K562 (cell line): ENCODE measurements around the gene MYO16. TPM values are rescaled to one million over a fixed set of nuclear protein-coding genes. Genes with fewer than 3 reads are reported as not detected.

Experiments
- ATAC-seq: fragments of 200-7000 bp; cut with Tn5 transposase; 3 replicates; pipeline ENCODE4 v1.9.1; 2020; ENCODE audit warnings: moderate library complexity
- BruUV-seq: library from RNA; stranded (reverse); fragments of 400-500 nt; replicated peaks from 2 replicates; lab custom pipeline; 2021; lab: Mats Ljungman, UMichigan
- CTCF ChIA-PET: fragments of 300-600 bp; formaldehyde crosslinking; extraction: SDS; loops from one replicate; lab custom pipeline; 2021; ENCODE audit warnings: low intra/inter-chr PET ratio; lab: Yijun Ruan, JAX
- POLR2A ChIA-PET: fragments of 300-600, 350-650 bp; sonication (Branson Sonifier 250); formaldehyde crosslinking; extraction: SDS; loops from one replicate; lab custom pipeline; 2021; ENCODE audit warnings: antibody characterized with exemption, inconsistent platforms; lab: Yijun Ruan, JAX
- DNase-seq, 4 experiments: peaks; one replicate each; pipeline versions ENCODE4 v3.0.0 to v3.0.0-alpha.2; 2011 to 2018; ENCODE audit warnings: low spot score in 3 of 4, mixed read lengths in 3 of 4; ENCODE audit errors: extremely low read depth in 1 of 4
- FAIRE-seq: peaks from 2 replicates; lab custom pipeline; 2011; peaks lifted over from hg19 to GRCh38; lab: Jason Lieb, UNC
- H2AFZ ChIP-seq: 2 replicates; pipeline ENCODE4 v1.6.0; 2011; ENCODE audit warnings: low read depth, low read length, control low read depth, inconsistent platforms
- H3K27ac ChIP-seq: fragments of 200-600 bp; 3 replicates; pipeline ENCODE4 v1.8.0; 2011; ENCODE audit warnings: low read depth, mild to moderate bottlenecking, control low read depth, inconsistent platforms, low read length, moderate library complexity, mixed read lengths; ENCODE audit errors: extremely low read depth
- H3K27me3 ChIP-seq, 2 experiments: fragments of 300-600 bp in 1 of 2; 2 replicates in 1 of 2; 3 replicates in 1 of 2; pipeline versions ENCODE4 v1.6.0 to v1.8.0; 2011; ENCODE audit warnings: inconsistent platforms in 2 of 2, low read length in 2 of 2, mild to moderate bottlenecking in 1 of 2, mixed read lengths in 1 of 2, moderate library complexity in 1 of 2; ENCODE audit not compliant: control insufficient read depth in 2 of 2, insufficient read depth in 2 of 2
- H3K36me3 ChIP-seq: fragments of 300-600 bp; 3 replicates; pipeline ENCODE4 v1.8.0; 2011; ENCODE audit warnings: mild to moderate bottlenecking, low read length, inconsistent platforms; ENCODE audit not compliant: control insufficient read depth, insufficient read depth
- H3K4me1 ChIP-seq, 2 experiments: fragments of 200-600 bp in 1 of 2; replicated peaks in 1 of 2; 2 replicates in 1 of 2; 3 replicates in 1 of 2; pipeline versions ENCODE4 v1.5.1 to v1.8.0; 2011; ENCODE audit warnings: inconsistent platforms in 2 of 2, low read length in 2 of 2, mild to moderate bottlenecking in 1 of 2, mixed read lengths in 1 of 2, moderate library complexity in 1 of 2; ENCODE audit not compliant: control insufficient read depth in 2 of 2, insufficient read depth in 2 of 2
- H3K4me2 ChIP-seq: 2 replicates; pipeline ENCODE4 v1.6.1; 2011; ENCODE audit warnings: low read length, control low read depth, inconsistent platforms, mixed read lengths; ENCODE audit not compliant: insufficient read depth
- H3K4me3 ChIP-seq: fragments of 200-600 bp; sonication (generic), shearing (Covaris generic); 2 replicates; pipeline ENCODE4 v1.5.1; 2016; ENCODE audit warnings: control low read depth, inconsistent platforms
- H3K79me2 ChIP-seq: fragments of 200-600 bp; 3 replicates; pipeline ENCODE4 v1.8.0; 2011; ENCODE audit warnings: low read length, inconsistent platforms; ENCODE audit not compliant: control insufficient read depth, insufficient read depth
- H3K9ac ChIP-seq, 2 experiments: 2 replicates each; pipeline versions ENCODE4 v1.6.0 to v1.6.1; 2011; ENCODE audit warnings: low read depth in 2 of 2, low read length in 2 of 2, control low read depth in 1 of 2, inconsistent platforms in 1 of 2, mild to moderate bottlenecking in 1 of 2, mixed read lengths in 1 of 2; ENCODE audit not compliant: insufficient read depth in 1 of 2
- H3K9me1 ChIP-seq: one replicate; pipeline ENCODE4 v1.6.0; 2011; ENCODE audit warnings: inconsistent platforms, mild to moderate bottlenecking, low read length, moderate library complexity; ENCODE audit not compliant: control insufficient read depth, insufficient read depth
- H3K9me3 ChIP-seq: replicated peaks from 2 replicates; pipeline ENCODE4 v1.5.1; 2011; ENCODE audit warnings: low read depth, low read length, inconsistent platforms; ENCODE audit not compliant: control insufficient read depth, insufficient read depth
- H4K20me1 ChIP-seq: replicated peaks from 2 replicates; pipeline ENCODE4 v1.6.1; 2011; ENCODE audit warnings: low read length, inconsistent platforms, mixed read lengths; ENCODE audit not compliant: control insufficient read depth, insufficient read depth
- ATF1 ChIP-seq, 2 experiments: fragments of 450-650 bp in 1 of 2; IDR thresholded peaks; 2 replicates each; pipeline ENCODE4 v1.6.1; 2016; ENCODE audit warnings: missing compliant biosample characterization in 1 of 2, missing genetic modification characterization in 1 of 2
- CEBPG ChIP-seq, 3 experiments: fragments of 200-800 bp in 1 of 3; sonication (Bioruptor generic) in 1 of 3; sonication (generic) in 1 of 3; formaldehyde crosslinking in 1 of 3; IDR thresholded peaks in 2 of 3; conservative IDR thresholded peaks in 1 of 3; 2 replicates each; pipeline versions ENCODE4 v1.6.1 to v1.8.0; 2016 to 2022; ENCODE audit warnings: missing compliant biosample characterization in 2 of 3, missing genetic modification characterization in 2 of 3, mild to moderate bottlenecking in 1 of 3, missing genetic modification reagents in 1 of 3
- DACH1 ChIP-seq: fragments of 450-650 bp; IDR thresholded peaks from 2 replicates; pipeline ENCODE4 v1.6.1; 2018; ENCODE audit not compliant: partially characterized antibody
- E2F4 ChIP-seq: sonication (generic); formaldehyde crosslinking; IDR thresholded peaks from 2 replicates; pipeline ENCODE4 v1.8.0; 2022; ENCODE audit warnings: mild to moderate bottlenecking, low read depth, missing genetic modification reagents
- ERF ChIP-seq: fragments of 450-650 bp; formaldehyde crosslinking; IDR thresholded peaks from 2 replicates; pipeline ENCODE4 v1.4.0; 2020; ENCODE audit warnings: mild to moderate bottlenecking, mixed read lengths
- KLF16 ChIP-seq: IDR thresholded peaks from 2 replicates; pipeline ENCODE4 v1.6.1; 2016; ENCODE audit warnings: antibody characterized with exemption
- PURB ChIP-seq: sonication (generic); formaldehyde crosslinking; IDR thresholded peaks from 2 replicates; pipeline ENCODE4 v1.9.0; 2021; ENCODE audit warnings: low read depth, mild to moderate bottlenecking, missing genetic modification reagents
- PYGO2 ChIP-seq: fragments of 450-650 bp; IDR thresholded peaks from 2 replicates; pipeline ENCODE4 v1.6.1; 2016; ENCODE audit warnings: mild to moderate bottlenecking, missing genetic modification characterization, moderate library complexity, missing compliant biosample characterization
- TCF7 ChIP-seq: sonication (generic); IDR thresholded peaks from 2 replicates; pipeline ENCODE4 v1.6.1; 2016; ENCODE audit warnings: antibody characterized with exemption, borderline replicate concordance
- TOE1 ChIP-seq, 2 experiments: fragments of 450-650 bp in 1 of 2; sonication (generic) in 1 of 2; formaldehyde crosslinking in 1 of 2; IDR thresholded peaks; 2 replicates each; pipeline versions ENCODE4 v1.7.1 to v1.8.0; 2016 to 2022; ENCODE audit warnings: borderline replicate concordance in 2 of 2, mild to moderate bottlenecking in 2 of 2, antibody characterized with exemption in 1 of 2, inconsistent platforms in 1 of 2, low read depth in 1 of 2, missing genetic modification reagents in 1 of 2, moderate library complexity in 1 of 2
- ZNF707 ChIP-seq: fragments of 250-450 bp; sonication (Bioruptor Pico); conservative IDR thresholded peaks from 2 replicates; pipeline ENCODE4 v1.8.0; 2022; ENCODE audit warnings: inconsistent platforms, mild to moderate bottlenecking, moderate library complexity
- WGBS: fragments of 100-300 bp; shearing (Covaris generic); methylation state at CpG from one replicate; pipeline ENCODE4 v1.1.6; 2016; ENCODE audit warnings: low coverage, mixed read lengths; ENCODE audit not compliant: insufficient coverage; ENCODE audit errors: missing lambda C conversion rate; 5-methylcytosine and 5-hydroxymethylcytosine counted together
- in situ Hi-C: fragments of 300-500 bp; cut with MboI; formaldehyde crosslinking; loops from 4 replicates; pipeline ENCODE4 v1.15.0; 2018; ENCODE audit warnings: inconsistent platforms, mixed read lengths
- intact Hi-C: fragments of 100-400 bp; cut with micrococcal nuclease; formaldehyde crosslinking; loops from 2 replicates; pipeline ENCODE4 v1.14.2; 2022
- polyA plus RNA-seq, 8 experiments: library from polyadenylated mRNA; depleted of rRNA in 4 of 8; stranded (reverse) in 5 of 8; unstranded in 3 of 8; fragments of >200 nt; fragmentation: Nextera tagmentation in 2 of 8; fragmentation: Illumina TruSeq in 1 of 8; extraction: Ambion mirVana in 2 of 8; extraction: Trizol in 1 of 8; gene quantifications; 2 replicates each; pipeline versions ENCODE4 v1.2.1 to v1.2.3, GENCODE V29; 2011 to 2014; ENCODE audit warnings: inconsistent platforms in 1 of 8, missing spikeins in 1 of 8
- total RNA-seq, 7 experiments: library from RNA; depleted of rRNA in 6 of 7; stranded (reverse); fragments of >200 nt in 6 of 7; fragmentation: Illumina TruSeq in 2 of 7; extraction: Trizol in 2 of 7; gene quantifications; 2 replicates each; pipeline versions ENCODE4 v1.2.1 to v1.2.3, GENCODE V29; 2011 to 2021; ENCODE audit warnings: low replicate concordance in 1 of 7

Gene MYO16
- total and polyA plus RNA-seq, 9 of the 15 experiments (the other 6 are each of a cell fraction or from before 2014, with no cell fraction given), result 4.3 to 45.7 (median 12.1) TPM

- no peak overlapping the region for H3K4me2 ChIP-seq
- no peak overlapping the region for H2AFZ ChIP-seq
- DNase-seq (no peak), ATAC-seq (no peak), FAIRE-seq (no peak)
- H3K9me1 ChIP-seq, result no peaks in the 10 kb centered on the region
- H4K20me1 ChIP-seq, result no peaks in the 10 kb centered on the region
- in situ Hi-C loops, result loop anchor here (25.0 kb wide), 1 partner anchor 585 kb away; no protein-coding TSS in a partner anchor
- no peaks in the 10 kb centered on the region for H3K9me3 ChIP-seq
- H3K36me3 ChIP-seq, result no peaks in the 10 kb centered on the region
- H3K27me3 ChIP-seq, result no peaks in the 10 kb centered on the region
- H3K79me2 ChIP-seq, result no peaks in the 10 kb centered on the region
- TF ChIP-seq PURB (CRISPR knock-in tag), result no peak
- no peak for TF ChIP-seq KLF16
- no peak for TF ChIP-seq ZNF707 (CRISPR knock-in tag)
- TF ChIP-seq TCF7, result no peak
- no peak for TF ChIP-seq E2F4 (CRISPR knock-in tag)
- no peak for TF ChIP-seq TOE1 (IDR thresholded peaks at IDR 0.05; ENCODE audit: borderline replicate concordance)
- no peak for TF ChIP-seq TOE1 (CRISPR knock-in tag; IDR thresholded peaks at IDR 0.05; ENCODE audit: borderline replicate concordance, low read depth)
- no peak for TF ChIP-seq ERF
- no peak for TF ChIP-seq DACH1
- TF ChIP-seq CEBPG (CRISPR knock-in tag; IDR thresholded peaks at IDR 0.05), result no peak
- TF ChIP-seq CEBPG (tag; conservative IDR thresholded peaks at IDR 0.05 in 1 of 2, IDR thresholded peaks at IDR 0.05 in 1 of 2), result no peak
- TF ChIP-seq ATF1 (CRISPR knock-in tag; IDR thresholded peaks at IDR 0.05), result no peak
- no peak for TF ChIP-seq ATF1 (tag; IDR thresholded peaks at IDR 0.05)
- TF ChIP-seq PYGO2, result no peak
- H3K4me1 ChIP-seq, result peaks cover 8 to 9% of the 10 kb centered on the region in 2 experiments; a peak in 4 of 5 replicates
- H3K27ac ChIP-seq, result no peak overlapping the region
- POLR2A ChIA-PET, result no interaction called here
- no TSS peak for BruUV-seq
- H3K9ac ChIP-seq, result no peak overlapping the region
- intact Hi-C loops, result no loop called here
- no peak overlapping the region for H3K4me3 ChIP-seq
- WGBS, result 31% methylated on average over 3 of the region's 5 CpGs
- CTCF ChIA-PET, result no interaction called here
These were observed 292.7 kb downstream of the MYO16 start for GRCh38 chr13:108922108-108922507.
